Stimulated activated CD4-positive, alpha-beta T cell treated with anti-CD3 and anti-CD28 coated beads, Interleukin-1b, Interleukin-23, amount 100 ng/mL, for 1 hour (primary cell): ENCODE measurements around the gene ADM.

Source experiments
- DNase-seq, 2 donors: peaks; one replicate each; pipeline ENCODE4 v3.0.0-alpha.2; 2020; ENCODE audit warnings: low read depth in 2 of 2

ADM gene

GRCh38 chr11:10289765-10290380, 15.0 kb upstream of the ADM start:
- no peak for DNase-seq

GRCh38 chr11:10291801-10292638, 12.9 kb upstream of the ADM start:
- DNase-seq, result no peak

DNA sequence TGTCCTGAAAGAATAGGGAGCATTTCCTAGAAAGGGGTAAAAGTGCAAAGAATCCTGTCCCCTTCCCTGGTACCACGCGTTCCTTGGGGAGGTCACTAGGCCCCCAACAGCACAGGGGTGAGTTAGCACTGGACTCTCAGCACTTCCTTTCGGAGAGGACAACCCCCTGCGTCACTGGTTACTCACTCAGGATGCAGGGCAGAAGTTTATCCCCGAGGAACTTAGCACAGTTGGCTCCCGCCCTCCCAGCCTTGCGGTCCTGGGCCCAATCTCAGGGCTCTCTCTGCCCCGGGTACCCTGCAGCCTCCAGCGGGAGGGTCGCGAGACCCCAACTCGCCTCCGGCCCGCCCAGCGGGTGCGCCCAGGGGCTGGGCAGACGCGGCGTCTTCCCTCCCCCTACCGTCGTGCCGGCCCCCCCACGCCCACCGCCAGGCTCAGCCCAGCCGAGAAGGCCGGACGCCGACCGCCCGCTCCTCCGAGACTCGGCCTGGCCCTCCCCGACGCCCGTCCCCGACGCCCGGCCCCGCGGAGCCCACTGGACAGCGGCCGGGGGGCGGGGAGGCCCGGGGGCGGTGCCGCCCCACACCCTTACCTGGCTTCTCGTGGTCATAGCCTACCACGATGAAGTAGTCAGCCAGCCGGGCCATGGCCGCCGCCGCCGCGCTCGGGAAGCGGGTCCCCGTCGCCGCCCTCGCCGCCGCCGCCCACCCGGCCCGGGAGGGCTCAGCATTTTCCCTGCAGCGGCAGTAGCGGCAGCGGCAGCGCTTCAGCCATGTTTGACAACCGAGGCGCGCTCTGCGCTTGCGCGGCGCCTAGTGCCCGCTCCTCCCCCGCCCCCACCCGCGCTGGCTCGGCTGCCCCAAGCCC, 11.2 kb upstream of the ADM start, which contains the start of gene SBF2:
SBF2 (minus strand) TSS at position 797 of the 867 bp plus-strand sequence; CDS start at position 647, 150 bp downstream.
- peak; percentile 59 to 66 for DNase-seq

DNA sequence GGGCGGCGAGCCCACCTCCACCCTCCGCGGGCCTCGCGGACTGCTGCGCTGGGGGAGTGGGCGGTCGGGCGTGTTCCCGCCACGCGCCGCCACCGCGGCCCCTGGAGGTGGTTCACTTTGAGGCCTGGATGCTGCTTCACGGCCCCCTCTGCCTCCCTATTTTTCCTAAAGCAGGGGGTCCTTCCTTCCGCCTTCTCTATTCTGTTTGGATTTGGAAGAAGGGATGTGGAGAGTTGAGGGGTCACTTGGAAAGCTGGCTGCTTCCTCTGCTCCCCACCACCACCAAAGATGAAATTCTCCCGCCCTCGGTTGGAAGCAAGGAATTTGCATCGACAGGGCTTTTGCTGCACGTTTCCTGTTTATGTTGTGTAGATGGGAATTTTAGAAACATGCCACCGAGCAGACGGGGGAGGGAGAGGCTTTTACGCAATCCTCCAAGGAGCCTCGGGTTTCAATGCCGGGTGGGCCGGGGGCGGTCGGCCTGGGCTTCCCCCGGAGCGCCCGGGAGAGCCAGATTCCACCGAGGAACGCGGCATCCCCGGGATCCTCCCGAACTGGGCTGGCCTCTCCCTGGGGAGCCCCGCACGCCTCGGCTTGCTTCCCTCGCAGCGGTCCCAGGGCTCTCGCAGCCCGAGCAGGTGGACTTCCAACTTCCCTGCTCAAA, 10.5 kb upstream of the ADM start:
- no peak for DNase-seq

DNA sequence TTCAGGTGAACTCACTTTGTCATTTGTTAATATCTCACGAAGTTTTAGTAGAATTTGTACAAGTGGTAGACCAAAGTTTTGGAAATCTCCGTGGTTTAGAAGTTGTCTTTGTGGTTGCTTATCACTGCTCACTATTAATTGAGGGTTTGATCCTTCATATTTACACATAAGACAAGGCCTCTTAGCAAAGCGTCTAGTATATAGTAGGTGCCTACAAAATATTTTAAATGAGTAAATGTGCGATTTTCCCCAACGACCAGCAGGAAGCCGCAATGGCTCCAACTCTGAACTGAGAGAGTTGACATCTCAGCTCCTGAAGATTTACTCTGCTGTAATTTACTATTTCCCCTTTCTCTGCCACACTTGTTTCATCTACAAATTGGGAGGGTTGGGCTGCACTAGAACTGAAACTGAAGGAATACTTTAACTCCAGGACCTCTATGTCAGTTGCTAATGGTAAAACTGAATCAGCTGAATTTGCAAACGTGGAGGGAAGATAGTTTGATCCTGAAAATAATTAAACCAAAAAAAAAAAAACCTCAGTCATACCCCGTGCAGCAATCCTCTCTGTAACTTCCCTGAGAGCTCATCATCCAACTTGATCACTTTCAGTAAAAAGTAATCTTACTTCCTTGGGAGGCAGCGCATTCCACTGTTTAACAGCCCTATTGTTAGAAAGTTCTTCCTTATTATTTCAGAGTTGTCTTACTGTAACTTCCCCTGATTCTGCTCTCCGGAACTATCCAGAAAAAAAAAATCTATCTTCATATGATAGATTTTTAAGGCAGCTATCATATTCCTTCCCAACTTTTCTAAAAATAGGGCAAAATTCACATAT, 9.6 kb upstream of the ADM start:
- DNase-seq, result no peak

- no peak for DNase-seq
Observed at GRCh38 chr11:10298342-10298741, 6.5 kb upstream of the ADM start.

- DNase-seq, result no peak
Observed at GRCh38 chr11:10301656-10302358, 3.1 kb upstream of the ADM start.

- no peak for DNase-seq
Observed at GRCh38 chr11:10302359-10302743, 2.5 kb upstream of the ADM start.

DNA sequence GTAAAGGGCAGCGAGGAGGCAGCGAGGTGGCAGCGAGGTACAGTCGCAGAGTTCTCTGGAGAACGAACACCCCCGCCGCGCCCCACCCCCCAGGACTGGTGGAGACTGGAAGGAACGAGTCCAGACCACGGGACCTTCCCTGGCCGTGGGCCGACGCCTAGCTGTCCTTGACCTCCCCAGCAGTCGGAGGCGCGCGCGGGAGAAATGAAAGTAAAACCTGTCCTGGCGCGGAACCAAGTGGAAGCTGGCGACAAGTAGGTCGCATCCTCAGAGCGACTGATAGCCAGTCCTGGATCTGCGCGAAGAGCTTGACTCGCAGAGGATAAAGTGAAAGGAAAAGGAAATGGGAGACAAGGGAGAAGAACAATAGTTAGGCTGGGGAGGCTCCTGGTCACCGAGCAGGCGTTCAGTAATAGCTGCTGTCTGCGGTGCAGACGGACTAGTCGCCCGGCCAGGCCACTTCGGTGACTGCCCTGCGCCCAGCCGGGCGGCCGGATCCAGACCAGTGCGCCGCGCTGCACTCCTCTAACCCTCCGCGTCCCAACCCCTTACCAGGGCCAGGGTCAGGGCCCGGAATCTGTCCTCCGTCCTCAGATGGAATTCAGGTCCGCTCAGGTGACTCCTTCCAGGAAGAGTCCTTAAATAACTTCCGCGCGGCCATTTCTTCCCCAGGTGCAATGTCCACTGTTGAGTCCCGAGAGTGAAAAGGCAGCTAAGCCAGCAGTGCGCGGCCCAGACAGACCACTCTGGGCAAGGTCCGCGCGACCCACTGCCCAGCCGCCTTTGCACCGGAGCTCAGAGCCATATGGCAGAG, 1.9 kb upstream of the ADM start:
- no peak for DNase-seq

DNA sequence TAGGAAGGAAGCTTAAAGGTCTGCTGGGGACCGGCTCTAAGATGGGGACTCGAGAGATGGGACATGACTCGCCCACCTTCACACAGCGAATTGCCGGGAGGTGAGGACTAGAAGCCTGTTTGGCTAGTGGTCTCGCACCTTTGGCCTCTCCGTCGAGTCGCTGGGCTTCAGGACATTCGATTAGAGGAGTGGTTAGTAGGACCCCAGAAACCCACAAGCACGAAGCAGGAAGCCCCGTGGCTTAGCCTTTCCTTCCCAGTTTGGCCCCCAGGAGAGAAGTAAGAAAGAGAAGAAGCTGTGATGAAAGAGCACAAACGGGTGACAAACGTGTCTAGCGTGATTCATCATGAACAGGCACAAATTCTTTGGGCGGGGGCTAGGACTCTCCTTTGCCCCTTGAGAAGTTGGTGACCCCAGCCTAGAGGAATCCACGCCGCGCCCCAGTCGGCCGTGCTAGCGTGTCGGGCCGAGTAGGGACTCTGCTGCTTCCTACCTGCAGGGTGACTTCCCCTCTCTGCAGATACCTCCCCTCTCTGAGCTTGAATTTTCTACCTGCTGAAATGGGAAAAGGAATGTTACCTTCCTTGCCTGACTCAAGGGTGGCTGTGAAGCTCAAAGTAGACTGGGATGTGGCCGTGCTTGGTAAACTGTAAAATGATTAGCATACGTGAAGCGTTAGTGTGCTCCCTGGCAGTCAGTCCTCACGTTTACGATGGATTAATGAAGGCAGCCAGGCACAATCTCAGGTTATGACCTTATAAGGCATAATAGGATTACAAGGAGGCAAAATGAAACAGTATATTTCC, 1.1 kb upstream of the ADM start:
- no peak for DNase-seq

DNA sequence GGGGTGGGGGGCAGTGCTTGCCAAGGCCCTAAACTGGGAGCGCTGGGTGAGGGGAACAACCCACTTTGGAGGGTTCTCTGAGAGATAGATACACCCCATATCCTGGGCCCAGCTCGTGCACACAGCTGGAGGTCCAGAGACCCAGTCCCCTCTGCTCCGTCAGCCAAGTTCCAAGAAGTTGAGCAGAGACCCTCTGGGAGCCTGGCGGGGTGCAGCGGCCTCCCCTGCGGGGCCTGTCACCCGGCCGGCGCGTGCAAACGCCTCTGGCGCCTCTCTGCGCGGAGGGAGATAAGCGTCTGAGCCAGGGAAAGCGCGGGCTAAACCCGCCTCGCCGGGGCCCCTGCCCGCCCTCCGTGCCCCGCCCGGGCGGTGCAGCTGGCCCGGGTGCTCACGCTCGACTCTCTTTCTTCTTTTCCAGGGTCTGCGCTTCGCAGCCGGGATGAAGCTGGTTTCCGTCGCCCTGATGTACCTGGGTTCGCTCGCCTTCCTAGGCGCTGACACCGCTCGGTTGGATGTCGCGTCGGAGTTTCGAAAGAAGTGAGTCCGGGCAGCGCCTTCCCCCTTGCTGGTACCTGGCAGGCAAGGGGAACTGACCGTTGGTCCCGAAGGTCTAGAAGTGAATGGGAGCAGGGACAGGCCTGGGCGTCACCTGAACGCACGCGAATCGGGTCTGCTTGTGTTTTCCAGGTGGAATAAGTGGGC, 540 bp downstream of the ADM start:
- DNase-seq, result no peak

GRCh38 chr11:10305964-10306918, 1.4 kb downstream of the ADM start:
- no peak for DNase-seq

DNA sequence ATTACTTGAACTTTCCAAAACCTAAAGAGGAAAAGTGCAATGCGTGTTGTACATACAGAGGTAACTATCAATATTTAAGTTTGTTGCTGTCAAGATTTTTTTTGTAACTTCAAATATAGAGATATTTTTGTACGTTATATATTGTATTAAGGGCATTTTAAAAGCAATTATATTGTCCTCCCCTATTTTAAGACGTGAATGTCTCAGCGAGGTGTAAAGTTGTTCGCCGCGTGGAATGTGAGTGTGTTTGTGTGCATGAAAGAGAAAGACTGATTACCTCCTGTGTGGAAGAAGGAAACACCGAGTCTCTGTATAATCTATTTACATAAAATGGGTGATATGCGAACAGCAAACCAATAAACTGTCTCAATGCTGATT, 2.1 kb downstream of the ADM start:
- DNase-seq, result no peak

- peak; percentile 57 to 80 for DNase-seq
Observed at GRCh38 chr11:10307400-10308200, 2.7 kb downstream of the ADM start.

DNA sequence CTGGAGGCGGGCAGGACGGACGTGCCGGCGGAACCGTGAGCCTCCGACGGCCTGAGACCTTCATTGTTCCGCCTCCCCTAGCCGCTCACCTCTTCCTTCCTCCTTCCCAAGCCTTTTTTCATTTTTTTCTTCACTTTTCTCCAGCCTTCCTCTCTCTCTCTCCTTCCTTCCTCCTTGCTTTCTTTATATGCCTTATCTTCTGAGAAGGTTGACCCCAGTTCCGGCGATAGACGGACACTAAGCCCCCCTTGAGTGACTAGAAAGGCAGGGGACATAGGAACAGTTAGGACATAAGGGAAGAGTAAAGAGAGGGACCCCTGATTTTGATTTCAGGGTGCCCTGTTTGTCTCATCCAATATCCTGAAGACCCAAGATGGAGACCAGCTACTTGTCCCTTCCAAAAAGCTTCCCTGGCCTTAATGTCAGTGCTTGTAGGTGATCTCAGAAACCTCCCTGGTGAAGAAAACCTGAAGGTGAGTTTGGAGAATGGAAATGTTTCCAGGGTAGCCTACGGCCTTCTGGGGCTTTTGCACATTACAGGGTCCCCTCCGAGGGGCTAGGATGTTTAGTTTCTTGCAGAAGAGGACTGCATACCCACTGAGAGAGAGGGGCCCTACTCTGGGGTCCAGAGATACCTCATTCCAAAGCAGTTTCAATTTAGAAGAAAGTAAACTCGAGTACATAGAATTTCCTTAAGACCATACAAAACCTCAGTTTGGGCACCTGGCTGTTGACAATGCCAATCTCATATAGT, 3.5 kb downstream of the ADM start:
- no peak for DNase-seq
